ENCODE measurements around the gene ELANE. TPM values are rescaled to one million over a fixed set of nuclear protein-coding genes. Genes with fewer than 3 reads are reported as not detected.

ELANE gene
- total RNA-seq, 1 experiment from 2014 or later = not detected

DNA sequence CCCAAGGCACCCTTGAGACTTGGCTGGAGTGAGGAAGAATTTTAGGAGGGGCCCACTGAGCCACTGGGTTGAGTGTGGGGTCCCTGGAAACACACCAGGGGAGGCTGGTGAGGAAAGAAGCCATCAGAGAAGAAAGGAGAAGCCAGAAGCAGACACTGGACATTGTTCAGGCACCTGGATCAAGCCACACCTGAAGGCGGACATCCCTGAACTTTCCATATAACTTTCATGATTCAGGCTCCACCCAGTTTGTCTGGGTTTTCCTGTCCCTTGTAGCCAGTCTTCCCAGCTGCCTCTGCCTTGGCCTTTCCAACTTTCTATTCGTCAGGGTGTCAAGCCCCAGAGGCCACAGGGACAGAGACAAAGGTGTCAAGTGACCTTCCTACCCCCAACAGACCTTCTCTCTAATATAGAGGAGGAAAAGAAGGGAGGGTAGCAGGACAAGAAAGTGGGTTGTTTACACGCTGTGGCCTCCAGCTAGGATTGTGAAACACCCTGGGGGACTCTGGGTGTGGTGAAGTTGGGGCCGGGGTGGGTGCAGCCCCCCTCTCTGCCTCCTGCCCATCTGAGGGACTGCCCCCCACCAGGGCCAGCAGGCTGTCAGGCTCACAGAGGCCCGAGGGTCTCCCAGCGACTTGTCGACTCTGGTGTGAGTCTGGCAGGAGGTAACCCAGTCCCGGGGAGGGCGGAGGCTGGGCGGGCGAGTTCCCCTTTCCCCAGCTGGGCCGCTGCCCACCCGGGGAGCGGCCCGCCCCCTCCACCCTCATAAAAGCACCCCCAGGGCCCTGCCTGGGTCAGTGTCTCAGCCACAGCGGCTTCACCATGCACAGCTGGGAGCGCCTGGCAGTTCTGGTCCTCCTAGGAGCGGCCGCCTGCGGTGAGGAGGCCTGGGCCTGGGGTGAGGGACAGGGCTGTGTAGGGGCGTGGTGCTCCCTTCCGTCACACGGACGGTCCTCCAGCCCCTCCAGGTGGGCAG is 7.1 kb downstream of the ELANE start, which contains the start of gene CFD:
TSS of gene CFD (plus strand) at position 797 of the 976 bp plus-strand sequence. CDS start at position 823, 26 bp downstream.
- Histone ChIP-seq H3K36me3 (replicated peaks; ENCODE audit: control insufficient read depth, insufficient read depth, low read length) (no peaks in the 10 kb centered on the region), H3K4me3 (ENCODE audit: insufficient read depth, low read depth, low read length) (peak within 1 kb of the TSS; percentile 52), H3K27me3 (ENCODE audit: control insufficient read depth, insufficient read depth, low read length) (peaks cover 28% of the 10 kb centered on the region)
- DNase-seq = peak; percentile 58

DNA sequence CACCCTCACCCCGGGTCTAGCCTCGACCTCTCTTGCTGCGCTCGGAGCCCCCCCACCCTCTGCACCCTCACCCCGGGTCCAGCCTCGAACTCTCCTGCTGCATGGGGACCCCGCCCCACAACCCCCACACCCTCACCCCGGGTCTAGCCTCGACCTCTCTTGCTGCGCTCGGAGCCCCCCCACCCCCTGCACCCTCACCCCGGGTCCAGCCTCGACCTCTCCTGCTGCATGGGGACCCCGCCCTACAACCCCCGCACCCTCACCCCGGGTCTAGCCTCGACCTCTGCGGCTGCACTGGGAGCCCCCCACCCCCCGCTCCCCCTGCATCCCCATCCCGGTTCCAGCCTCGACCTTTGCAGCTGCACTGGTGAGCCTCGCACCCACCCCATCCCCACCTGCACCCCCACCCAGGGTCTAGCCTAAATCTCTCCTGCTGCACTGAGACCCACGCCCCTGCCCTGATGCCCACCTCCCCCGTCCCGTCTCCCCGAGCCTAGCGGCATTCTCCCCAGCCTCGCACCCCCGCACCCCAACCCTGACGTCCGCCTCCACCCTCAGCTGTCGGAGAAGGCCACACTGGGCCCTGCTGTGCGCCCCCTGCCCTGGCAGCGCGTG is 9.1 kb downstream of the ELANE start:
- peaks cover 28% of the 10 kb centered on the region for H3K27me3 ChIP-seq (ENCODE audit: control insufficient read depth, insufficient read depth, low read length)
- peak overlapping the region; percentile 32 for H3K4me3 ChIP-seq (ENCODE audit: insufficient read depth, low read depth, low read length)
- DNase-seq = peak; percentile 63
- no peaks in the 10 kb centered on the region for H3K36me3 ChIP-seq (replicated peaks; ENCODE audit: control insufficient read depth, insufficient read depth, low read length)

DNA sequence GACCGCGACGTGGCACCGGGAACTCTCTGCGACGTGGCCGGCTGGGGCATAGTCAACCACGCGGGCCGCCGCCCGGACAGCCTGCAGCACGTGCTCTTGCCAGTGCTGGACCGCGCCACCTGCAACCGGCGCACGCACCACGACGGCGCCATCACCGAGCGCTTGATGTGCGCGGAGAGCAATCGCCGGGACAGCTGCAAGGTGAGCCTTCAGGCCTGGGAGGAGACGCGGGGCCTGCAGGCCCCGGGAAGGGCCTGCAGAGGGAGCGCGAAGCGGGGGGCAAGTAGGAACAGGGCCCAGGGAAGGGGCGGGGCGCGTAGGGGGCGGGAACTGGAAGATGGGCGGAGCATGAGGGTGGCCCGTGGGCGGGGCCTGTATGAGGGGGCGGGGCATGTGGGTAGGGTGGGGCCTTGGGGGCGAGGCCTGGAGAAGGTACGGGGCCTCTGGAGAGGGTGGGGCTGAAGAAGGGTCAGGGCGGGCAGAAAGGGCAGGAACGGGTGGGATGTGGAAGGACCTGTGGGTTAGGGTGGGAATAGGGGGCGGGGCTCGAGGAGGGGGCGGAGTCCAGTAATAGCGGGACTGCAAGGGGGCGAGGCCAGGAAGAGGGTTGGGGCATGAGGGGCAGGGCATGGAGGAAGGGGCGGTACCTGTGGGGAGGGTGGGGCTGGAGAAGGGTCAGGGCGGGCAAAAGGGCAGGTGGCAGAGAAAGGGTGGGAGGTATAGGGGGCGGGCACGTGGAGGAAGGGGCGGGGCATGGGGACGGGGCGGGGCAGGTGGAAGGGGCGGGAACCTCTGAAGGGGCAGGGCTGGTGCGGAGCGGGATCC is 9.9 kb downstream of the ELANE start:
- Histone ChIP-seq H3K27me3 (ENCODE audit: control insufficient read depth, insufficient read depth, low read length) (peaks cover 28% of the 10 kb centered on the region), H3K4me3 (ENCODE audit: insufficient read depth, low read depth, low read length) (peak overlapping the region; percentile 50), H3K36me3 (replicated peaks; ENCODE audit: control insufficient read depth, insufficient read depth, low read length) (no peaks in the 10 kb centered on the region)
- DNase-seq = peak; percentile 98

DNA sequence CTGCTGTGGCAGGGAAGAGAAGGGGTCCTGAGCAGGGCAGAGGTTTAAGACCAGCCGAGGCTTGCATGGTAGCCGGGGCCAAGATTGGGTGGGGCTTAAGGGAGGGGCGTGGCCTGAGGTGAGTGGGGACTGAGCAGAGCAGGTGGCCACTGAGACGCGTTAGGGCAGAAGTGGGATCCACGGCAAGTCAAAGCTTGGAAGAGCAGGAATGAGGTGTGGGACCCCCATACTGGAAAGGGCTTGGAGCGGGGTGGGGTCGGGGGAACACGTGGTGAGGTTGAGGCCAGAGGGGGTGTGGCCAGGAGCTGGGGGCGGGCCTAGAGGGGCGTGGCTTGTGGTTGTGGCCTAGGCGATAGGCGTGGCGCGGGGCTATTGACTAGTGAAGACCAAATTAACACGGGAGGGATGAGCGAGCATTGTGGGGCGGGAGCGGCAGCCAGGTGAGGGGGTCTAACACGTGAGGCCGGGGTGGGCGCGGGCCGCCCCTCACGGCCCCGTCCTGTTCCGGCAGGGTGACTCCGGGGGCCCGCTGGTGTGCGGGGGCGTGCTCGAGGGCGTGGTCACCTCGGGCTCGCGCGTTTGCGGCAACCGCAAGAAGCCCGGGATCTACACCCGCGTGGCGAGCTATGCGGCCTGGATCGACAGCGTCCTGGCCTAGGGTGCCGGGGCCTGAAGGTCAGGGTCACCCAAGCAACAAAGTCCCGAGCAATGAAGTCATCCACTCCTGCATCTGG is 10.6 kb downstream of the ELANE start:
- peak; percentile 96 for DNase-seq
- no peaks in the 10 kb centered on the region for H3K36me3 ChIP-seq (replicated peaks; ENCODE audit: control insufficient read depth, insufficient read depth, low read length)
- peak overlapping the region; percentile 50 for H3K4me3 ChIP-seq (ENCODE audit: insufficient read depth, low read depth, low read length)
- peaks cover 28% of the 10 kb centered on the region for H3K27me3 ChIP-seq (ENCODE audit: control insufficient read depth, insufficient read depth, low read length)

DNA sequence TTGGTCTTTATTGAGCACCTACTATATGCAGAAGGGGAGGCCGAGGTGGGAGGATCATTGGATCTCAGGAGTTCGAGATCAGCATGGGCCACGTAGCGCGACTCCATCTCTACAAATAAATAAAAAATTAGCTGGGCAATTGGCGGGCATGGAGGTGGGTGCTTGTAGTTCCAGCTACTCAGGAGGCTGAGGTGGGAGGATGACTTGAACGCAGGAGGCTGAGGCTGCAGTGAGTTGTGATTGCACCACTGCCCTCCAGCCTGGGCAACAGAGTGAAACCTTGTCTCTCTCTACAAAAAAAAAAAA is 11.2 kb downstream of the ELANE start:
- no peak for DNase-seq
- Histone ChIP-seq H3K4me3 (ENCODE audit: insufficient read depth, low read depth, low read length) (peak overlapping the region; percentile 50; the same call in 1 of the 2 replicates), H3K27me3 (ENCODE audit: control insufficient read depth, insufficient read depth, low read length) (peaks cover 28% of the 10 kb centered on the region), H3K36me3 (replicated peaks; ENCODE audit: control insufficient read depth, insufficient read depth, low read length) (no peaks in the 10 kb centered on the region)

DNA sequence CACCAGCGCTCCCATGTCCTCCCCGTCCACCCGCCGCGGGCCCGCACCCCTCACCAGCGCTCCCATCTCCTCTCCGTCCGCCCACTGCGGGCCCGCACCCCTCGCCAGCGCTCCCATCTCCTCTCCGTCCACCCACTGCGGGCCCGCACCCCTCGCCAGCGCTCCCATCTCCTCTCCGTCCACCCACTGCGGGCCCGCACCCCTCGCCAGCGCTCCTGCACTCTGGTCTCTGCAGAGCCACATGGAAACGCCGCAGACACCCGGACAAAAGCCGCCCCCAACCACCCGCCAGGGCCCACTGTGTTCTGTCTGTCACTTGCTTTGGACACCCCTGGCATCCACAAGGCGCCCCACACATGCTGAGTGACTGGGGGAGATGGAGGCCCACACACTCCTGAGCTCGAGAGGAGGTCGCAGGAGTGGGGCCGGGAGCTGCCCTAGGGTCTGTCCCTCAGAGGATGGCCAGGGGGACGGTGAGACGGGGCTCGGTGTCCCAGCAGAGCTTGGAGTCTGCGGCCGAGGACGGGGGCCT is 14.7 kb downstream of the ELANE start:
- peak; percentile 74 for DNase-seq
- Histone ChIP-seq H3K36me3 (replicated peaks; ENCODE audit: control insufficient read depth, insufficient read depth, low read length) (no peaks in the 10 kb centered on the region), H3K4me3 (ENCODE audit: insufficient read depth, low read depth, low read length) (no peak overlapping the region; the same call in 1 of the 2 replicates), H3K27me3 (ENCODE audit: control insufficient read depth, insufficient read depth, low read length) (peaks cover 6% of the 10 kb centered on the region; the same call in 1 of the 2 replicates)

DNA sequence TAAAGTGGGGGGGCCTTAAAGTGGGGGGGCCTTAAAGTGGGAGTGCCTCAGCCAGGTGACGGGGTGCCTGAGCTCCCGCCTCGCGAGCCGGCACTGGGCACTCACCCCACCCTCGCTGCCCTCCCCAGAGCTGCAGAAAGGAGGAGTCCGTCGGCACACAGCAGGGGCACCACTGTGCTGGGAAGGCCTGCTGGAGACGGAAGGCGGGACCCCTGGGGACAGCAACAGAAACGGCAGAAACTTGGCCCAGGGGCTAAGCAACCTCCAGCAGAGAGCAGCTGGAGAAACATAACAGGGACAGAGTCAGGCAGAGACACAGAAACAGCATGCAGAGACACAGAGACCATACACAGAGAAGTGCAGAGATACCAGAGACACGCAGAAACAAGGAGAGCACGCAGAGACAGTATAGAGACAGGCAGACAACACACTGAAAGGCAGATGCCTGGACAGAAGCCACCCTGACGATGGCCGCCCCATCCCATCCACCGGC is 15.2 kb downstream of the ELANE start:
- Histone ChIP-seq H3K4me3 (ENCODE audit: insufficient read depth, low read depth, low read length) (no peak overlapping the region), H3K36me3 (replicated peaks; ENCODE audit: control insufficient read depth, insufficient read depth, low read length) (no peaks in the 10 kb centered on the region), H3K27me3 (ENCODE audit: control insufficient read depth, insufficient read depth, low read length) (peaks cover 6% of the 10 kb centered on the region; the same call in 1 of the 2 replicates)
- DNase-seq = peak; percentile 77

DNA sequence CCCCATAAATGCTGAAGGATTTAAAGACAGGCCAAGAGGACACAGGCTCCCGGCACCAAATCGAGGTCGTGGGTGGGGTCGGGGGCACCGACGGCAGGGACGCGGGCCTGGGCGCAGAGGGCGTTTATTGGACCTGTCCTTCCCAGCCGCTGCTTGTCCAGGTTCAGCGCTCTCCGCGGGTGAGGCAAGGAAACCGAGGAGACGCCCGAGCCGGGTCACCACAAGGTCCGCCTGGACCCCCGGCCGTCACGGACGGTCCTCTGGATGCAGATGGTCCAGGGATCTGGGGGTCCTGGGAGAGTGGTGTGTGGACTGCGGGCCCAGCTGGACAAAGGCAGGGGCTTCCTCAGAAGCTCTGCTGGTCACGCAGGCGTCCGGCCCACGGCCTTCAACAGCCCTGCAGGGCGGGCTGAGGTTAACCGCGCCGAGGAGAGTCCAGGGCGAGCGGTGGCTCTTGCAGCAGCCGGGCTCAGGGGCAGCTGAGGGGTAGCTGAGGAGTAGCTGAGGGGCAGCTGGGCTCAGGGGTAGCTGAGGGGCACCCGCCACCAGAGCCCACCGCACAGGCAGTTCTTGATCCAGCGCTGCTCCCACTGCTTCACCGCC is 15.9 kb downstream of the ELANE start:
- no peaks in the 10 kb centered on the region for H3K36me3 ChIP-seq (replicated peaks; ENCODE audit: control insufficient read depth, insufficient read depth, low read length)
- DNase-seq = no peak
- no peak overlapping the region for H3K4me3 ChIP-seq (ENCODE audit: insufficient read depth, low read depth, low read length)
- peaks cover 6% of the 10 kb centered on the region; the same call in 1 of the 2 replicates for H3K27me3 ChIP-seq (ENCODE audit: control insufficient read depth, insufficient read depth, low read length)

DNA sequence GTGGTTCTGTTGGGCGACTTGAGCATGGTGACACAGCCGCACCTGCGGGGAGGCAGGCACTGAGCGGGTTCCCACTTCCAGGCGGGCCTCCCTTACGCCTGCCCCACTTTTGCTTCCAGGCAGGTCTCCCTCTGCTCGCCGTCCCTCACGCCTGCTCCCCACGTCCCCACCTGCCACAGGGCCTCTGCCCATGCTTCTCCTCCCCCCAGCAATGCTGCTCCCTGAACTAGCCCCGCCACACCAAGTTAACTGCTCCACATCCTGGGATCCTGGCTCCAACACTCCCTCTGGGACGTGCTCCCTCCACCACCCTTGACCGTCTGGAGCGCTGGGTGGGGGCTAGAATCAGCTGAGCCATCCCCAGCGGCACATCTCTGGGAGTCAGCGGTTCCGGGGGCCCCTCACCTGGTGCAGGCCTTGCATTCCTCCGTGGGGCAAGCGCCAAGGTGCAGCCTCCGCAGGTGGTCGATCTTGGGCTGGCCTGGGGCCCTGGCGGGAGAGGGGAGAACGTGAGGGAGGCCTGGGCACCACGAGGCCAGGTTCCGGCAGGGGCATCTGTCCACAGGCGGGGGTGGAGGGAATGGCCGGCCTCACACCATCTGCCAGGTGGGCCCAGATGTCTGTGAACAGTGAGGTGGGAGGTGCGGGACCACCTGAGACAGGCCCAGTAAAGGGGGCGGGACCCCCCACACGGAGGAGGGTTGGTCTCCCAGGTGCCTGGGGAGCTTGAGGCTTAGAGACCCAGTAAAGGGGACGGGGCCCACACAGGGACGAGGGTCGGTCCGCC is 16.5 kb downstream of the ELANE start:
- no peak overlapping the region for H3K4me3 ChIP-seq (ENCODE audit: insufficient read depth, low read depth, low read length)
- H3K27me3 ChIP-seq (ENCODE audit: control insufficient read depth, insufficient read depth, low read length) = peaks cover 2% of the 10 kb centered on the region; the same call in 1 of the 2 replicates
- no peaks in the 10 kb centered on the region; the same call in 1 of the 2 replicates for H3K36me3 ChIP-seq (replicated peaks; ENCODE audit: control insufficient read depth, insufficient read depth, low read length)
- DNase-seq = no peak

DNA sequence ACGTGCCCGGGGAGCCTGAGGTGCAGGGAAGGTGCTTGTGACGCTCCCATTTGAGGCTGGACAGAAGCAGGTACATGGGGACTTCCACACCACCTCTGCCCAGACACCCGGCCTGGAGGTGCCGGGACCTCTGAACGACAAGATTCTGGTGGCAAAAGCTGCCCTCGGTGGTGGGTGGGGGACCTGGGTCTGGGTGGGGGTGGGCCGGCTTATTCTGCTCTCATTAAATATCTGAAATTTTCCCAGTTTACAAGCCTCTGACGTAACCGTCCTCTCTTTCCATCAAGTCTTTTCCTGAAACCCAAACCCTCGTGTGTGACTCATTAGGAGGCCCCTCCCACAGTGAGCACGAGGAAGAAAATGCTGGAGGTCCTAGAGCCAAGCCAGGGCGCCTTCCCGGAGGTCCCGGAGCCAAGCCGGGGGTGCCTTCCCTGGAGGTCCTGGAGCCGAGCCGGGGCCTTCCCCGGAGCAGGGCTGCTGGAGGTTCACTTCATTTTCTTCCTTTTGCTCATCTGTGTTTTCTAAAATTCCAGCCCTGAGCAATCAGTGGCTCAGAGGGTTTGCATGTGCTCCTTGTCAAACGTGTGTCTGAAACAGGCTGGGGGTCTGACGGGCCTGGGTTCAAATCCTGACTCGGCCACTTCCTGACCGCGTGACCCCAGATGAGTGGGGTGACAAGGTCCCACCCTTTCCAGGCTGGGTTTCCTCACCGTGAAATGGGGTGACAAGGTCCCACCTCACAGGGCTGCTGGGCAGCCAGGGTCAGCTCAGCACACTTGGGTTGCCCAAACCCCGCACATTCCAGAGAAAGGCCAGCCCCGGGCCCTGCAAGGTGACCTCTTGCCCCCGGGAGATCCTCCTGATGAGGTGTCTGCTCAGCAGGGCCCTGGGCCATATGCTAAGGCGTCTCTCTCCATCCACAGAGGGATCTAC is 17.4 kb downstream of the ELANE start:
- H3K27me3 ChIP-seq (ENCODE audit: control insufficient read depth, insufficient read depth, low read length) = no peaks in the 10 kb centered on the region
- no peak for DNase-seq

DNA sequence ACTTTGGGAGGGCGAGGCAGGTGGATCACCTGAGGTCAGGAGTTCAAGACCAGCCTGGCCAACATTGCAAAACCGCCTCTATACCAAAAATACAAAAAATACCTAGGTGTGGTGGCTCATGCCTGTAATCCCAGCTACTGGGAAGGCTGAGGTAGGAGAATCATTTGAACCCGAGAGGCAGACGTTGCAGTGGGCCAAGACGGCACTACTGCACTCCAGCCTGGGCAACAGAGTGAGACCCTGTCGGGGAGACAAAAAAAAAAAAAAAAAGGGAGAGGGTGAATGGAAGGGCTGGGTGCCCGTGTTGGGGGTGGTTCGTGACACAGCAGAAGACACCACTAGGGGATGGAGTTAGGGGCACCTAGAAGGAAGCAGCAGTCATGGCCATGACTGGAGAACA is 18.2 kb downstream of the ELANE start:
- no peak for DNase-seq
- Histone ChIP-seq H3K4me3 (ENCODE audit: insufficient read depth, low read depth, low read length) (no peak overlapping the region), H3K27me3 (ENCODE audit: control insufficient read depth, insufficient read depth, low read length) (no peaks in the 10 kb centered on the region), H3K36me3 (replicated peaks; ENCODE audit: control insufficient read depth, insufficient read depth, low read length) (no peaks in the 10 kb centered on the region; the same call in 1 of the 2 replicates)

More for the DNA sequence above, 17.4 kb downstream of the ELANE start:
- Histone ChIP-seq H3K36me3 (replicated peaks; ENCODE audit: control insufficient read depth, insufficient read depth, low read length) (no peaks in the 10 kb centered on the region; the same call in 1 of the 2 replicates), H3K4me3 (ENCODE audit: insufficient read depth, low read depth, low read length) (no peak overlapping the region)

DNA sequence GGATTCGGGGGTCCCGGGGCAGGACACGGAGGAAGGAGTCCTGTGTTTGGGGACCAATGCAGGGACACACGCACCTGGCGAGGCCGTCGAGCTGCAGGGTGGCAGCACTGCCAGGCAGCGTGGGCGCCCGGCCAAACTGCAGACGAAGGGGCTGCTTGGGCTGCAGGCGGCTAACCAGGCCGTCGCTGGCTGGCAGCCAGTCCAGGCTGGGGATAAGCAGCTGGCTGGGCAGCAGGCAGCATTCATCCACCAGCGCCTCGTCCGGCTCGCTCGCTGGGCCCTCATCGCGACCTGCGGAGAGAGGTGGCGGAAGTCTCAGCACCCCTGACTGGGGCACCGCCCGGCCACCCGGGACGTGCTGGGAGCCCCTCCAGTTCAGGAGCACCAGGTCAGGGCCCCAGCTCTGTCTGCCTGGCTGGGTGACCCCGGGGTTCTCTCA is 18.9 kb downstream of the ELANE start:
- DNase-seq = peak; percentile 71
- Histone ChIP-seq H3K36me3 (replicated peaks; ENCODE audit: control insufficient read depth, insufficient read depth, low read length) (no peaks in the 10 kb centered on the region; the same call in 1 of the 2 replicates), H3K4me3 (ENCODE audit: insufficient read depth, low read depth, low read length) (no peak overlapping the region), H3K27me3 (ENCODE audit: control insufficient read depth, insufficient read depth, low read length) (no peaks in the 10 kb centered on the region)

Measured in H7 (cell line).